GM21515 (cell line): Measurements from ENCODE around the gene CDC42BPG.

Experiments
- ATAC-seq: cut with Tn5 transposase; IDR thresholded peaks from one replicate; pipeline ENCODE4 v1.9.1; 2021; ENCODE audit not compliant: unreplicated experiment

CDC42BPG gene

GRCh38 chr11:64810891-64811272 lies 33.6 kb downstream of the CDC42BPG start:
- ATAC-seq: peak; percentile 18

DNA sequence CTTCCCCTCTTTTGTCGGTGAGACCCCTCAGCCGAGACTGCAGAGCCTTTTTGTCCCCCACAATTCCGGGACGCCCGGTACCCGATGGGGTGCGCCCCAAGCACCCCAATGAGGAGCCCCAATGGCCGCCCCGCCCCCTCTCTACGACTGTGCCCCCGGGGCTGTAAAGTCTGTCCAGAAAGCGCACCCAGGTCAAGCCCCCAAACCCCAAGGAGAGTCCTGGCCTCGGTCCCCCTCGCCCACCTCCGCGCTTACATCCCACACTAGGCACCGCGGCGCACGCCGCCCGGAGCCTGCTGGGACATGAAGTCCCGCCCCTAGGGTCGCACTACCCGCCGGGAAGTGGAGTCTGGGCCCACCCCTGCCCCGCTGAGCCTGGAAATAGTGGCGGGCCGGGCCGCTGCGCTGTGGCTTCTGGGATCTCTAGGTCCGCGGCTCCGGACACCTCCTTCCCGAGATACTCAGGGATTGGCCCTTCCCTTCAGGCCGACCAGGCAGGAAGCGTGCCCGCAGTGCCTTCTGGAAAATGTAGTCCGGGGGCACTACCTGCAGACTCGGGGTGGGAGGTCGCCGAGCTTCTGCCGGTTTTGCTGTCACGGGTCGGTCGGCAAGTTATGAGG lies 34.1 kb downstream of the CDC42BPG start, which contains the start of gene MEN1:
Gene MEN1 (minus strand): TSS at position 281 of the 620 bp plus-strand sequence. CDS start 442 bp downstream, outside the sequence.
- peak; percentile 65 for ATAC-seq

- no peak for ATAC-seq
These were observed 34.6 kb downstream of the CDC42BPG start for GRCh38 chr11:64809781-64810241.

- ATAC-seq: no peak
These were observed 39.0 kb downstream of the CDC42BPG start for GRCh38 chr11:64805481-64805880.

DNA sequence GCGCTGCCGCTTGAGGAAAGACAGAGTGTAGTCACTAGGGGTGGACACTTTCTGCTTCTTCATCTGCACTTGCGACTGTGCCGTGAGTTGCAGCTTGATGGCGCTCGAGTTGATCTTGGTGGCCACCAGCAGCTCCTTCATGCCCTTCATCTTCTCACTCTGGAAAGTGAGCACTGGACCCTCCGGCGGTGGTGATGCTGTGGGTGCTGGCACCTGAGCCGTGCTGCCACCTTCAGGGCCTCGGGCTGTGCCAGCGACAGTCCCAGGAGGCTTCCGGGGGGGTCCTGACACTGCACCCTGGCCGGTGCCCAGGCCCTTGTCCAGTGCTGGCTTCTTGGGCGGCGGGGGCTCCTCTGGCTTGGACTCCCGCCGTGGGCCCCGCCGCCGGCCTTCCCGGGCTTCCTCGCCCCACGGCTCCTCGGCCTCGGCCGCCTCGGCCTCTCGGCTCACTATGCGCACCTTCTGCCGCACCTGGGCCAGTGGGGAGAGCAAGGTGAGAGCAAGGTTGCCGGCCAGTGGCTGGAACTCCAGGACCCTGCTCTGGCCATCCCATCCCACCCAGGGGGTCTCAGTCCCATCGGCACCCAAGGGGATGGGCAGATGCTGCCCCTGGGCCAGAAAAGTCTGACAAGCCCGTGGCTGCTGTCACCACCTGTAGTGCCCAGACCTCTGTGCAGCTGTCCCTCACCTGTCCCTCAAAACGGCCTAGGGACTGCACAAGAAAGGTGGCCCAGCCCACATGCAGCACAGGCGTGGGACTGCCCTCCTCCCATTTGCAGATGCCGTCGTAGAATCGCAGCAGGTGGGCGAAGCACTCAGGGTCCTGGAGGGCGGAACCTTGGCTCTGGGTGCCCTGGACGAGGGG lies 39.9 kb downstream of the CDC42BPG start:
- ATAC-seq: no peak

DNA sequence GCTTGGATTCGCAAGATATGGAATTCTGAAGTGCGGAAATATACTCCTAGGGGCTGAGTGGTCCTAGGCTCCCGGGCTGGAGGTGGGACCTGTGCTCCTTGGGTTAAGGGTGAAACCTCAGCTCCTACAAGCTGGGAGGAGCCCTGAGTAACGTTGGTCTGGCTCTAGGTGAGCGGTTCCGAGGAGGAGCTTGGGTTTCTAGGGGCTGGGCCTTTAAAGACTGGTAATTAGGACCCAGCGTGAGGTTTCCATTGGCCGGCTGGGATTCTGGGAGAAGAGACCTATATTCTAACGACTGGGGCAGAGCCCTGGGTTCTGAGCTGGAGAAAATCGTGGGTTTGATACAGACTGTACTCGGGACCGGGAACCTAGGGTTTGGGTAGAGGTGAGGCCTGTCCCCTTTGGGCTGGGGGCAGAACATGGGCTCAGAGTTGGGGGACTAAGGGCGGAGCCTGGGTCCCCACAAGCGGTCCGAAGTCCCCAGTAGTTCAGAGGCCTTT lies 40.6 kb downstream of the CDC42BPG start:
- ATAC-seq: no peak

DNA sequence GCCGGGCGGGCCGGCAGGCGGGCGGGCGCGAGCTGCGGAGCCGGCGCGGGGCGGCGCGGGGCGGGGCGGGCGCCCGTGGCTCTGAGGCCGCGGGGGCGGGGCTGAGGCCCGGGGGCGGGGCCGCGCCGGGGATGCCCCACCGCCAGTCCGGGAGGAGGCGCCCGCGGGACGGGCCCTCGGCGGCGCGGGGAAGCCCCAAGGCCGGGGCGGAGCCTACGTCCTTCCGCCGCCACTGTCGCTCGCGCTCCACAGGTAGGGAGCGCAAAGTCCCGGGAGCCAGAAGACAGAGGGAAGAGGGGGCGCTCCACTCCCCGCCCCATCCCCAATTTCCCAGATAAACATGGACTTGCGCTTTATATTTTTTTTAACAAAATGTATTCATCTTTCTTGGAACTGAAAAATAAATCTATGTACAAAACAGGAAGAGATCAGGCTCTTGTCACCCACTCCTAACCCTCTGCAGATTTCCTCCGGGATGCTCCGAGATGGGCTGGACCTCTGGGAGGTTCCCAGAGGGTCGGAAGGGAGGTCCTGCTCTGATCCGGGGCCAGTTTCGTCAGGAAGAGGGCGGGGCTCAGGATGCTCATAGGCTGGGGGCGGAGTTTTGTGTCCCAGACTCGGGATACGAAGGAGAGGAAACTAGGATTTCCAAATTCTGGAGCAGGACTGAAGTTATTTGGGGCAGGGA lies 41.2 kb downstream of the CDC42BPG start, which contains the start of gene MAP4K2:
Gene MAP4K2 (minus strand): TSS at position 57 of the 688 bp plus-strand sequence. CDS start 65 bp downstream, outside the sequence.
- ATAC-seq: peak; percentile 64

DNA sequence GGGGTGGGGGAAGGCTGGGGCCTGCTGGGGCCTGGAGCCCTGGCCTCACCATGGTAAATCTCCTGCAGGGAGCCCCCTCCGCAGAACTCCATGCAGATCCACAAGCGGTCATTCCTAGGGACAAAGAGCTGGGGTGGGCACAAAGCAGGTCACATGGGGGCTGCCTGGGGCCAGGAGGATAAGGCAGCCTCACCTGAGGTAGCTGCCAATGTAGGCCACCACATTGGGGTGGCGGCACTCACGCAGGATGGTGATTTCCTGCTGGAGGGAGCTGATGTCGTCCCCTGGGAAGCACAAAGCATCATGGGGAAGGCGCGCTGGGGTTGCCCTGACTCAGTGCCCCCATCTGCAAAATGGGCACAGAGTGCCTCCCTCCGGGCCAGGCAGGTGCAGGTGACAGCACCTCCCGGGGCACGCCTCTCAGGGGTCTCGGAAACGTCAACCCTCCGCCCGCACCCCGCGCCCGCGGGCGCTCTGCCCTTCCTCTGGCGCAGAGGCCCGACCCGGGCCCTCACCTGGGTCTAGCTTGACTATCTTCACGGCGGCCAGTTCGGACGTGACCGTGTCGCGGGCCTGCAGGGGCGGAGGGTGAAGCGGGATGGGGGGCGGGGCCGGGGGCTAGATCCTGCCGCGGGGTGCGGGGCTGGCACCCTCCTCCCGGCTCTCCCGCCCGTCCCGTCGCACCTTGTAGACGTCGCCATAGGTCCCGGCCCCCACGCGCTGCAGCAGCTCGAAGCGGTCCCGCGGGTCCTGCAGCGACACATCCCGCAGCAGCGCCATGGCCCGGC lies 41.9 kb downstream of the CDC42BPG start:
- peak; percentile 20 for ATAC-seq

GRCh38 chr11:64801561-64802369 lies 42.7 kb downstream of the CDC42BPG start:
- no peak for ATAC-seq

- ATAC-seq: no peak
These were observed 43.3 kb downstream of the CDC42BPG start for GRCh38 chr11:64801158-64801464.

- ATAC-seq: no peak
These were observed 43.9 kb downstream of the CDC42BPG start for GRCh38 chr11:64800303-64801157.

DNA sequence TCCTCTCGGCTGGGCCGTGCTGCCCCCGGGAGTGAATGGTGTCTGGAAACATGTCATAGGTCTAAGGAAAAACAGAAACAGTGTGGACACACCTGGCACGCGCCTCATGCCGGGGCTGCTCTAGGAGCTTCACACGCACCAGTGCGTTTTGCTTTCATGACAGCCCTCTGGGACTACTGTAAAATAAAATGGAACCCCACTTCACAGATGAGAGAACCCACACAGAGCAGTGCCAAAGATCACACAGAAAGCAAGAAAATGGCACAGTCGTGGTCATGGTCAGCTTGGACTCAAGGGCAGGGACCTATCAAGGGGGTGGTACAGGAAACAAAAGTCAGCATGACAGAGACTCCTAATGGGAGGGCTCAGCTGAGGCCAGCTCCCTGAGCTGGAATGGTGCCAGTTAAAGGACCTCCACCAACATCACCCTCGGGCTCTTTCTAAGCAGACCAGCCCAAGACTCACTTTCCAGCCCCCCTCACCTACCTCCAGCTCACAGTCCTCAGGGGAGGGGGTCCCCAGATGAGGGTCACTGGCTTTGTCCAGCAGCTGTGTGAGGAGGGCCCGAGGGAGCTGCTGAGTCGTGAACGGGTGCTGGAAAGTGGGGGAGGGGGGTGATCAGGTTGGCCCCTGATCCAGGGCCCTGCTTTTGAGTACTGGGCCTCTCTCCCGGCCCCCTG lies 44.7 kb downstream of the CDC42BPG start:
- no peak for ATAC-seq

GRCh38 chr11:64799256-64799622 lies 45.2 kb downstream of the CDC42BPG start:
- ATAC-seq: no peak

DNA sequence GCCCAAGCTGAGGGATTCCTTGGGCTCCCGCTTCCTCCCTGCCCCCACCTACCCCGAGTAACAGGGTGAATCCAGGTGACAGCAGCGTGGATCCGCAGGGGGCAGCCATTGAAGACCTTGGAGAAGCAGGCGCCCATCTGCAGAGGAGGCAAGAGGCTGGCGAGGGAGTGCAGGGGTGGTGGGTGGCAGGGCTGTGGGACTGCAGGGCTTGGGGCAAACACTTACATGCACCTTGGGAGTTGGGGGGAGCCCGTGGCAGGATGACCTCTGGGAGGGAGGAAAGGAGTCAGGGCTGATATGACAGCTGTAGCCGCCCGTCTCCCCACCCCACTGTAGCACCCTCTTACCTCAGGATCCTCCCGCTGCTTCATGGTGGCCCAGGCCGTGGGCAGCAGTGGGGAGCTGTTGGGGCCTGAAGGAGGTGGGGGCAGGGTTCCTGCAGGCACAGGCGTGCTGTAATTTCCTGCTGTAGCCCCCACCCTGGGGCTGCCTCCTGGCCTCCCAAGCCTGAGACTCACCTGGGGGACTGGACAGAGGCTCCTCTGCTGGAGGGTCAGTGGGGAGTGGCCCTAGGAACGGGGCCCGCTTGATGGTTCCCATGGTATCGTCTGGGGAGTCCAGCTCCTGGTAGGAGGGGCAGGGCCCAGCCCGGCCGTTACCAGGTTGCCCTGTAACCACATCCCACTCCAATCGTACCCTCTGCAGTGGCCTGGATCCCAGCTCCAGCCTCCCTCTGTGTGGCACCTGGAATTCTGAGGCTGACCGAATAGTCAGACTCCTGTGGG lies 47.5 kb downstream of the CDC42BPG start:
- ATAC-seq: no peak

DNA sequence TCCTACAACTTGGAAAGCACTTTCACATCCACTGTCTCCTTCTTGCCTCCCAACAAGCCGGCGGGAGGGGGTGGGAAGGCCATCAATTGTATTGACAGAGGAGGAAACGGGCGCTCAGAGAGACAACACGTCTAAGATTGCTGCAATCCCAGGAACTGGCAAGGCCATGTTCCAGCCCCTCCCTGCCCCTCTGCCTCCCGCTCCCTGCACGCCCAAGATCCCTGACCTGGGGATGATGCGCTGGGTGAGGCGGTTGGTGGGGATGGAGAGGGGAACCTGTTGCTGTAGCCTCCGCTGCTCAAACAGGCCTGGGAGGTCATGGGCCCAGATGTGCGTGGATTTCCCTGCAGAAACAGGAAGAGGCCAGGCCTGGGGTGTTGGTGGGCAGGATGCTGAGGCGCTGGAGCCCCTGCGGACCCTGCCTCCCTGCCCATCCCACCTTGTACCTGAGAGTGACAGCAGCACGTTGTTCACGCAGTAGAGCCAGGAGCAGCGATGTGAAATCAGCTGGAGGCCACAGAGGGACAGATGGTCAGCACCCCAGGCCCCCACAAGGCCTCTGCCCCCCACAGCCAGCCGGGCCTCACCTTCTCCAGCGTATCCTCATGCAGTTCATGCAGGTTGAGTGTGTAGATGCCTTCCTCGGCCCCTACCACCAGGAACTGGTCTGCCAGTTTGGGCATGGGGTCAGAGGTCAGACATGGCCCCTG lies 48.3 kb downstream of the CDC42BPG start:
- no peak for ATAC-seq

DNA sequence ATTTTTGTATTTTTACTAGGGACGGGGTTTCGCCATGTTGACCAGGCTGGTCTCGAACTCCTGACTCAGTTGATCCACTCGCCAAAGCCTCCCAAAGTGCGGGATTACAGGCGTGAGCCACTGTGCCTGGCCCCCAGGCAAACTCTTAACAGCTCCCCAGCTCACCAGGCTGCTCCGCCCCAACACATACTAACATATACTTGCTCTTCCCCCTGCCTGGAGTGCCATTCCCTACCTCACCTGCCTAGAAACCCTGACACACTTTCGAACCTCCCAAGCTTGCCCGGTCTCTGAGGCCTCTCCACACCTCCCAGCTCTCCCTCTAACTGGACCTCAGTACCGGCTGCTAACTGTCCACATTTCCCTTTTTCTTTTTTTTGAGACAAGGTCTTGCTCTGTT lies 49.9 kb downstream of the CDC42BPG start:
- ATAC-seq: no peak
